Hepatic stellate cell (primary cell): ENCODE results near the gene PHC3.

Source experiments
- DNase-seq: peaks from one replicate; pipeline ENCODE4 v3.0.0; 2011; ENCODE audit warnings: low spot score

Gene PHC3

DNA sequence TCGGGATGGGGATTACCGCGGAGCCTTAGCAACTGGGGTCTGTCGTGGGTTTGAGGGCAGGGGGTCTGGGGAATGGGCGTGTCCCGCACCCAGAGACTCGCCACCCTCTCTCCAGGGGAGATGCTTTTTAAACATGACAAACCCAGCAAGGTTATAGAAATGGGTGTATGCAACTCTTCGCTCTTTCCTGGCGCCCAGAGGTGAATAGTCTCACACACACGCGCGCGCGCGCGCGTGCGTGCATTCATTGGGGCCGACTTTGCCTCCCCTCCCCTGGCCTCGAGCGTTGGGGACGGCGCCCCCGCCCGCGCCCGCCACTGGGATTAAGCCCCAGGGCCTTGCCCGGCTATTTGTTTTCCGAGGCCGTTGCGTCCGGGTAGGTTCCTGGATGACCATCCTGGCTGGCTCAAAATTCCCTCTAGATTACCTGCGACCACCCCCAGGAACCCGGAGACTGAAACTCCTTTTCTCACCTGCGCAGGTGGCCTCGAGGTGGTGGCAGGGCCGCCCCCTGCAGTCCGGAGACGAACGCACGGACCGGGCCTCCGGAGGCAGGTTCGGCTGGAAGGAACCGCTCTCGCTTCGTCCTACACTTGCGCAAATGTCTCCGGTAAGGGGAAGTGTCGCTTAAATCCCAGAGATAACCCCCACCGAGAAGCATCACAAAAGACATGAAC, 143.0 kb downstream of the PHC3 start:
- no peak for DNase-seq
